Measurements from ENCODE around the gene CMPK2. TPM values are rescaled to one million over a fixed set of nuclear protein-coding genes. Genes with fewer than 3 reads are reported as not detected.

The CMPK2 gene
- total and polyA plus RNA-seq, 9 of the 15 experiments (the other 6 are each of a cell fraction or from before 2014, with no cell fraction given), result 2.6 to 10.5 (median 5.0) TPM

GRCh38 chr2:6879011-6879410 is 13.3 kb upstream of the CMPK2 start:
- Histone ChIP-seq H3K27me3 (ENCODE audit: control insufficient read depth in 2 of 2, insufficient read depth in 2 of 2, low read length in 2 of 2) (no peaks in the 10 kb centered on the region), H3K9ac (ENCODE audit: insufficient read depth in 1 of 2, low read depth in 2 of 2, low read length in 2 of 2) (no peak overlapping the region), H3K4me1 (replicated peaks in 1 of 2; ENCODE audit: control insufficient read depth in 2 of 2, insufficient read depth in 2 of 2, low read length in 2 of 2) (peaks cover 13 to 41% of the 10 kb centered on the region in 2 experiments; a peak in 4 of 5 replicates), H3K4me2 (ENCODE audit: insufficient read depth, low read length) (no peak overlapping the region), H3K36me3 (ENCODE audit: control insufficient read depth, insufficient read depth, low read length) (no peaks in the 10 kb centered on the region), H2AFZ (ENCODE audit: low read depth, low read length) (no peak overlapping the region), H3K9me1 (ENCODE audit: control insufficient read depth, insufficient read depth, low read length) (no peaks in the 10 kb centered on the region), H3K79me2 (ENCODE audit: control insufficient read depth, insufficient read depth, low read length) (no peaks in the 10 kb centered on the region), H3K4me3 (no peak overlapping the region), H3K9me3 (replicated peaks; ENCODE audit: control insufficient read depth, insufficient read depth, low read depth, low read length) (peaks cover 19% of the 10 kb centered on the region), H4K20me1 (replicated peaks; ENCODE audit: control insufficient read depth, insufficient read depth, low read length) (no peaks in the 10 kb centered on the region), H3K27ac (ENCODE audit: extremely low read depth, low read depth, low read length) (no peak overlapping the region)
- no peak for FAIRE-seq
- ATAC-seq, result no peak
- DNase-seq (ENCODE audit: extremely low read depth in 1 of 4, low spot score in 3 of 4), result no peak
- 88% methylated on average over 2 of the region's 2 CpGs for WGBS (ENCODE audit: insufficient coverage, low coverage, missing lambda C conversion rate)
- BruUV-seq (replicated peaks), result no TSS peak
- in situ Hi-C loops (cut with MboI) (no loop called here), intact Hi-C loops (cut with micrococcal nuclease) (no loop called here)
- ChIA-PET CTCF (ENCODE audit: low intra/inter-chr PET ratio) (no interaction called here), POLR2A (interaction anchor here (0.7 kb wide), 1 partner anchor 9 kb away, joined by 3 read pairs; no protein-coding TSS in a partner anchor)
- TF ChIP-seq ZNF140 (CRISPR knock-in tag; IDR thresholded peaks at IDR 0.05), result no peak
- TF ChIP-seq MTA1 (IDR thresholded peaks at IDR 0.05; ENCODE audit: borderline replicate concordance), result no peak
- TF ChIP-seq SAFB2 (IDR thresholded peaks at IDR 0.05; ENCODE audit: borderline replicate concordance, low read depth, low read length, severe bottlenecking), result no peak
- TF ChIP-seq THRA (IDR thresholded peaks at IDR 0.05), result no peak
- no peak for TF ChIP-seq ZNF212 (CRISPR knock-in tag; IDR thresholded peaks at IDR 0.05)
- TF ChIP-seq ZBTB11 (CRISPR knock-in tag; IDR thresholded peaks at IDR 0.05), result no peak
- TF ChIP-seq KLF6 (CRISPR knock-in tag; IDR thresholded peaks at IDR 0.05; ENCODE audit: borderline replicate concordance), result no peak
- no peak for TF ChIP-seq RNF2 (IDR thresholded peaks at IDR 0.05)
- TF ChIP-seq CSDE1 (IDR thresholded peaks at IDR 0.05), result no peak
- no peak for TF ChIP-seq RBBP5 (IDR thresholded peaks at IDR 0.05; ENCODE audit: borderline replicate concordance, insufficient read depth, low read length, poor library complexity, severe bottlenecking)
- TF ChIP-seq AFF1 (IDR thresholded peaks at IDR 0.05; ENCODE audit: low read depth in 1 of 2, partially characterized antibody in 2 of 2), result no peak

Data from K562 (cell line).